Umbilical cord (tissue), 2 donors: Measurements from ENCODE around the gene ERP27. TPM values are rescaled to one million over a fixed set of nuclear protein-coding genes. Genes with fewer than 3 reads are reported as not detected.

Source experiments
- DNase-seq: peaks from one replicate; pipeline ENCODE4 v3.0.0-alpha.2; 2015; ENCODE audit warnings: low spot score
- total RNA-seq: library from RNA; depleted of rRNA; stranded (reverse); fragments of >200 nt; gene quantifications from one replicate; pipeline ENCODE4 v1.2.3, GENCODE V29; 2014; ENCODE audit warnings: low replicate concordance; ENCODE audit not compliant: insufficient read depth

Gene ERP27
- 0.24 TPM for total RNA-seq

- no peak for DNase-seq
Measured at GRCh38 chr12:14938301-14938700, at the start of gene ERP27. Gene ERP27 (minus strand): TSS chr12:14938537. CDS start chr12:14938508, 29 bp downstream.

GRCh38 chr12:14988035-14988434, 49.7 kb upstream of the ERP27 start:
- no peak for DNase-seq

GRCh38 chr12:14986449-14986848, 48.1 kb upstream of the ERP27 start:
- DNase-seq, result no peak

GRCh38 chr12:14984766-14985285, 46.5 kb upstream of the ERP27 start:
- no peak for DNase-seq

- DNase-seq, result no peak
Measured at GRCh38 chr12:14984036-14984435, 45.7 kb upstream of the ERP27 start.

- no peak for DNase-seq
Measured at GRCh38 chr12:14982991-14983390, 44.7 kb upstream of the ERP27 start.

- DNase-seq, result no peak
Measured at GRCh38 chr12:14982562-14982961, 44.2 kb upstream of the ERP27 start.

GRCh38 chr12:14981049-14981448, 42.7 kb upstream of the ERP27 start:
- no peak for DNase-seq

- DNase-seq, result no peak
Measured at GRCh38 chr12:14979468-14979867, 41.1 kb upstream of the ERP27 start.

- no peak for DNase-seq
Measured at GRCh38 chr12:14976658-14977057, 38.3 kb upstream of the ERP27 start.

GRCh38 chr12:14975457-14975856, 37.1 kb upstream of the ERP27 start:
- no peak for DNase-seq

GRCh38 chr12:14974633-14975032, 36.3 kb upstream of the ERP27 start:
- DNase-seq, result no peak

- DNase-seq, result no peak
Measured at GRCh38 chr12:14972816-14973215, 34.5 kb upstream of the ERP27 start, which contains the start of gene PDE6H. Gene PDE6H (plus strand): TSS chr12:14973042. CDS start chr12:14978013, 4,971 bp downstream.

- DNase-seq, result no peak
Measured at GRCh38 chr12:14970473-14970872, 32.1 kb upstream of the ERP27 start.

- DNase-seq, result no peak
Measured at GRCh38 chr12:14968478-14968877, 30.1 kb upstream of the ERP27 start.

- no peak for DNase-seq
Measured at GRCh38 chr12:14965221-14965620, 26.9 kb upstream of the ERP27 start.

GRCh38 chr12:14964406-14964805, 26.1 kb upstream of the ERP27 start:
- no peak for DNase-seq

GRCh38 chr12:14963520-14963919, 25.2 kb upstream of the ERP27 start:
- no peak for DNase-seq

- no peak for DNase-seq
Measured at GRCh38 chr12:14962797-14963196, 24.5 kb upstream of the ERP27 start.

GRCh38 chr12:14962153-14962539, 23.8 kb upstream of the ERP27 start:
- no peak for DNase-seq

- DNase-seq, result peak; percentile 84
Measured at GRCh38 chr12:14961466-14962152, 23.3 kb upstream of the ERP27 start, which contains the start of gene ARHGDIB. Gene ARHGDIB (minus strand): TSS chr12:14961601. CDS start chr12:14950712, 10,889 bp downstream.

GRCh38 chr12:14960548-14961465, 22.5 kb upstream of the ERP27 start:
- peak; percentile 51 for DNase-seq
